GM19025 (cell line): ENCODE data around the gene RASGEF1B.
"Not testable (repeated sequence)": the region's sequence is repeated elsewhere in the genome, so short reads cannot be mapped to it uniquely, and the experiment has no call there.

ENCODE experiments used
- ATAC-seq: cut with Tn5 transposase; IDR thresholded peaks from one replicate; pipeline ENCODE4 v1.9.1; 2021; ENCODE audit warnings: mild to moderate bottlenecking, low read depth, moderate library complexity; ENCODE audit not compliant: unreplicated experiment

The RASGEF1B gene

DNA sequence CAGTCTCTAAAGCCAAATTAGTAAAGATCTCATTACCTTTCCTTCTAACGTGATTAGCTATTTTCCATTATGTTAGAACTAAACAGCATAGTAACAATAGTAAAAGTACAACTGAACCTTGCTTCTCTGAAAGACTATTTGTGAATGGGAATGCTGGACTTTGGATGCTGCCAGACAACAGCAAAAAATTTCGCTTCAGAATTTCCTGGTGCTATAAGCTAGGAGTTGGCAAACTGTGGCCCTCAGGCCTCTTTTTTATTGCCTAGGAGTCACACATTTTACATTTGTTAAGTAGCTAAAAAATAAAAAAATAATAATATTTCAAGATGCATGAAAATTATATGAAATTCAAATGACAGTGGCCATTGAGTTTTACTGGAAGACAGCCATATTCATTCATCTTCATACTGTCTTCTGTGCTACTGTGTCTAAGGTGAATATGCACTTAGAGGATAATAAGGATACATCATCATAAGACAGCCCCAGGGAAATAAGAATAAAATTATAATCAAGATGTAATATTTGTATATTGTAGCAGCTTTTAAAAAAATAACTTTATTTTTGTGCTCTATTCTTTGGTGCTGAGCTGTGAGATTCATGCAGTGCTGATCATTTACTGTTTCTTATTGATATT, 34.6 kb downstream of the RASGEF1B start:
- ATAC-seq = no peak

GRCh38 chr4:81436096-81436495, 35.6 kb downstream of the RASGEF1B start:
- no peak for ATAC-seq

DNA sequence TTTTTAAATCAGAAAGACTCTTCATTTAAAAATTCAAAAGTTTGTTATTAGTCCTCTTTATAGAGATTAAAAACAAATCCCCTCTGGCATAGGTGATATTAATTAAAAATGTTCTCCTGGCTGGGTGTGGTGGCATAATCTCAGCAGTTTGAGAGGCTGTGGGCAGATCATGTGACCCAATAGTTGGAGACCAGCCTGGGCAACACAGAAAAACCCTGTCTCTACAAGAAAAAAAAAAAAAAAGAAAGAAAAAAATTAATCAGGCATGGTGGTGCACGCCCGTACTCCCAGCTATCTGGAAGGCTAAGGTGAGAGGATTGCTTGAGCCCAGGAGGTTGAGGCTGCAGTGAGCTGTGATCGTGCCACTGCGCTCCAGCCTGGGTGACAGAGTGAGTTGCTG, 38.9 kb downstream of the RASGEF1B start:
- ATAC-seq = no peak

DNA sequence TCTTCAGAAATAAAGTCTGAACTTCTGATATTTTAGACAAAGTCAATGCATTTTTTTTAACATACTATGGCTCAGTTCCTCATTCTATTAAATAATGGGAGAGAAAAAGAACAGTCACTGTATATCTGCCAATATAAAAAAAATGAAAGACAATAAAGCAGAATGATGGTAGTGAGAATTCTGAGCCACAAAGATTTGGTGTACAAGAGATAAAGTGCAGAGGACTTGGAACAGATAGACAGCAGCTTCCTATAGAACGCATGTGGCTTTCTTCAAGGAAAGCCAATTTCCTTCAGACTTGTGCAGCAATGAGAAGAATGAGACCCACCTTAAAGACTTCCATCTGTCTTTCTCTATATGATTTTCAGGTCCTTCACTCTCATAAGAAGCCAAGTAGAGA, 39.7 kb downstream of the RASGEF1B start:
- ATAC-seq = no peak

DNA sequence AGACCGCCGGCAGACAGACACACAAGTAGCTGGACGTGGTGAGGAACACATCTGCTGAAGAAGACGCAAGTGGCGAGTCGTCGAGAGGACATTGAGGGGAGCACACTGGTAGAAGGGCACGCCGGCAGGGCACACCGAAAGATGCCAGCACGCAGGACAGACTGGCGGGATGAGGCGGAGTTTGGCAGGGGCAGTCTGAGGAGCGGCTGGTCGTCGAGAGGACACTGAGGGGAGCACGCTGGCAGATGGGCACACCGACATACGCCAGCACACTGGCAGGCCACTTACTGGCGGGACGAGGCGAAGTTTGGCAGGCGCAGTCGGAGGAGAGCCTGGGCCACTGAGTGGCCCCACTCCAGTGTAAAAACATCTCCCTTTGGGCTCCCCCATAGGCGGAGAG, 42.1 kb downstream of the RASGEF1B start:
- ATAC-seq = no peak

DNA sequence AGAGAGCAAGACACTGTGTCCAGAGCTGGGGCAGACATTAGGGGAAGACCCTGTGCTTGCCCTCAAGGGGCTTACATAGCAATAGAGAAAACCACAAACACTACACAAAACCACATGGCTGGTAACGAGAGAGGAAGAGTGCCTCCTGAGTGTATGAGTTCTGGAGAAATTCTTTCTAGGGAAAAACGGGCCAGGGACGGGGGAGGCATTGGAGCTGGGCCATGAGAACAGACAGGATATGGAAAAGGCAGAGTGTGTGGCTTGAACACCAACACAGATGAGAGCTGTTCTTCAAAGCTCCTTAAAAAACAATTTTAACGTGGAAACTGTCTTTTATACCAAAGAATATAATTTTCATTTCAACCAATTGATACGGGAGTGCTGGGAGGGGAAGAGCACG, 42.7 kb downstream of the RASGEF1B start:
- no peak for ATAC-seq

DNA sequence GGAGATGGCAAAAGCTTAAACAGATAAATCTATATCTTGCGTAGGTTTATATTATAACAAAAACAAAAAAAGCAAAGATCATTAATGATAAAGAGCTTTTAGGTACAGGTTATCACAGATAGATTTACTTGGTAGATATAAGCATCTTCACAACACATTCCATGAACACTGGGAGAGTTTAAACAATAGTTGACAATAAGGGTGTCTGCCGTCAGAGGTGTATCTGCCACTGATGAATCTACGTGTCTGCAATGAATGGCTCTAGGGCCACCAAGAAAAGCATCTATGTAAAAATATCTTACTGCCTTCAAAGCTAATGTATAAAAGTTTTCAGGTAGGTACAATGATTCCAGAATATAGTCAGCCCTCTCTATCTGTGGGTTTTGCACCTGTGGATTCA, 43.7 kb downstream of the RASGEF1B start:
- ATAC-seq = no peak

- no peak for ATAC-seq
Observed at GRCh38 chr4:81427344-81427821, 44.3 kb downstream of the RASGEF1B start.

- ATAC-seq = no peak
Observed at GRCh38 chr4:81426770-81427289, 44.9 kb downstream of the RASGEF1B start.

DNA sequence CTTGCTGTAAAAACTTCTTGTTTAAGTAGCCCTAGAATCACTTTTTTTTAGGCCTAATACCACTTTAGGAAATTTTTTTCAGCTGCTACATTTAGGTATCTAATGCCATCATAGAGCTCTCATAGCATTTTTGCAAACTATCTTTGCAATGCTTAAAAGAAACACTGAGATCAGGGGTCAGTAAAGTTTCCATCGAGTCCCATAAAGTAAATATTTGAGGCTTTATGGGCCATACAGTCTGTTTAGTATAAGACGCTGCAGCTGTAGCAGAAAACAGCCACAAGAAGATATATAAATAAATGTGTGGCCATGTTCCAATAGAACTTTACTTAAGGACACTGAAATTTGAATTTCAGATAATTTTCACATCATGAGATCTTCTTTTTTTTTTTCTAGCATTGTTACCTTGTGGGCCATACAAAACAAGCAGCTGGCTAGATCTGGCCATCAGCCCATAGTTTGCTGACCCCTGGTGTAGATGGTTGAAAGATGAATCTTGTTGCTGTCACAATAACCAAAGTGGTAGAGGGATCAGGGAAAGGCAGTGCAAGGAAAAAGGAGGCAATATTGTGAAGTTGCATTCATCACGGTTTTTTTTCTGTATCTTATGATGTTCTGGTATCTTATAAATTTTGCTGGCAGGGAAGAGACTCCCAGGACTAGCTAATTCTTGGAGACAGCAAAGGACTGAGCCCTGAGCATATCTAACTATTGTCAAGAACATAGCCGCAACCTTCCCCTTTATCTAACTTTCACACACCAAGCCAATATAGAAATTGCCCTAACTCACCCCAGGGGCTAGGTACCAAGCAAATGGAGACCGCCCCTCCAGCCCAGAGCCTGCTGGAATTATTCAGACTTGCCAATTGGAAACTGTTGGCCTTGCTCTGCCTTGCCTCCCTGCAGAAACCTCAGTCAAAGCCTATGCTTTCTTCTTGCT, 46.6 kb downstream of the RASGEF1B start:
- no peak for ATAC-seq

DNA sequence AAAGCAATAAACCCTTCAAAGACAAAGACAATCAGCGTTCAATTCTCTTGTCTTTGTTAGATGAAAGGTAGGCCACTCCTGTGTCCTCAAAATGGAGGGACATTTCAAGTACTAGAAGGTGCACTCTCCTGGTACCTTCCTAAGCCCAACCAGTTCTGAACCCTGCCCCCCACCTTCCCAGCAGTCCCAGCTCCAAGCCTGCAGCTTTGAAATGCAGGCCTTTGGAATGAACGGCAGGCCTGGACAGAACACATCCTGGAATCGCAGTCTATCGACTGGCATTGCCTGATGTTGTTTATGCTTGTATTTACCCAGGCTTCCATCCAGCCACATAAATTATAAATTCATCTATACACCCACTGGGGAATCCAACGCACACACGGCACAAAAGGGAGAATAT, 47.4 kb downstream of the RASGEF1B start:
- ATAC-seq = no peak

DNA sequence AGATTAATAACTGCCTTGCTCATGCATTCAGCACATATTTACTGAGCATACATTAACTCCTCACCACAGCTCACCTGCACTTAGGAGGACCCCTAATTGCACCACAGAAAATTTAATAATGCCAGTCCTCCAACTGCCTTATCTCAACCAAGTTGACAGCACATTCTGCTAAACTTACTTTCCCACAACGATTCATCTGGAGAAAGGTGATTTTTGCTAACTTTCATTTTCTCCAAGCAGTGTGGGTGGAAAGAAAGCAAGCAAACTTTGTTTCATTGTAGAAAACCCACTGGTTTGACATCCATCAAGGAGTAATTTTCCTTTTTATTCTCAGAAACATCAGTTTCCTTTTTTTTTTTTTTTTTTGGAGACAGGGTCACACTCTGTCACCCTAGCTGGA, 49.1 kb downstream of the RASGEF1B start:
- no peak for ATAC-seq

DNA sequence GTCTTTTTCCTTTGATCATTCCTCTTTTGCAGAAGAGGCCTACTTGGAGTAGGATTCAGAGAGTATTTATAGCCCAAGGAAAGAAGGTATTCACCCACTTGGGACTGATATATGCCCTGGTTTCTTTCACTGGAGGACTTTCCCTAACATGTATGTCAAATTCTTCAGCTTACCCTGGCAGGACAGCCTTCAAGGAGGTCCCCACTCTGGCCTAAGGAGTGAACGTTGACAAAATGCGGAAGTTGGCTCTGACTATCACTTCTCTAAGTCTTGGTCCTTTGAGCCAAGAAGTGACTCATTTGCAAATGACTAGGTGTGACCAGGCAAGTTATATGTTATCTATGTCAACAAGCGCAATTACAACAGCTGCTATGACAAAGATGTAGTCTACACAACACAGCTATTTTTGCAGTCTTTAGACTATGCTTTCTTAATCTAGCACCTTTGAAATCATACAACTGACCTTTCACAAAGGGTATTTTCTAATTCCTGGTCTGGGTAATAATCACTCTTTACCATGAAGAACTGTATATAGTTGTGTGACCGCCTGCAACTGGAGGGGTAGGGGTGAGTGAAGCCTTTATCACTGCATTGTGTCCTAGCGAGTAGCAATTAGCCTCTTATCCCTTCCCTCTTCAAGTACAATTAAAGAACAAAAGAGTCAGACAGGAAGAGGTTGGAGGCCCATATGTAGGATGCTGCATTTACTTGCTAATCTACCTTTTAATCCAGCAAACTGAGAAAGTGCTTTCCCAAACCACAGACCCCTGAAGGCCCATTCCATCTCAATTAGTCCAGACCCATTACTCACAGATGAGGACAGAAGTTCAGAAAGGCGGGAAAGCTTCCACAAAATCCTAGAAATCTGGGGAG, 50.1 kb downstream of the RASGEF1B start:
- peak; percentile 96 for ATAC-seq

DNA sequence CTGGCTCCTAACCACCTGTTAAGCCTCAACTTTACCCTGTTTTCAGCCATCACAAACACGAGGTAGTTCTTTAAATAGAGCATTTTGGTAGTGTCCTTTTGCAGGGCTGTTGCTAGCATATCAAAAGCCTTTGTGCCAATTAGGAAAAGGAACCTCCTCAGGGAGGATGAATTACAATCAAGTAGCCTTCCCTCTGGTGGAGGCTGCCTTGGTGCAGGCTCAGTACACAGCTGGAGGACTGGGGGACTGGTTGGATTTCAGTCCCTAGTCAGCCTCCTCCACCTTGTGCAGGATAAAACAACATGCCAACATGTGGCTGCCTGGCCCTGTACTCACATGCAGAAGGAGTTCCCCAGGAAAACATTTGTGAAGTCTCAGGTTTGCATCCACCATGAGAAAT, 53.1 kb downstream of the RASGEF1B start:
- no peak for ATAC-seq

GRCh38 chr4:81412946-81413495, 58.7 kb downstream of the RASGEF1B start:
- ATAC-seq = no peak

DNA sequence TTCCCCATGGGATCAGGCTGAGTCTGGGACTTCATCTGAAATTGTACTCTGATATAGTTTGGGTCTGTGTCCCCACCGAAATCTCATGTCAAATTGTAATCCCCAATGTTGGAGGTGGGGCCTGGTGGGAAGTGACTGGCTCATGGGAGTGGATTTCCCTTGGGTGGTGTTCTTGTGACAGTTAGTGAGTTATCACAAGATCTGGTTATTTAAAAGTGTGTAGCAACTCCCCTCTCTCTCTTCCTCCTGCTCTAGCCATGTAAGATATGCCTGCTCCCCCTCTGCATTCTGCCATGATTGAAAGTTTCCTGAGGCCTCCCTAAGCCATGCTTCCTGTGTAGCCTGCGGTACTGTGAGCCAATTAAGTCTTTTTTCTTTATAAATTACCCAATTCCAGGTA, 61.0 kb downstream of the RASGEF1B start:
- no peak for ATAC-seq

DNA sequence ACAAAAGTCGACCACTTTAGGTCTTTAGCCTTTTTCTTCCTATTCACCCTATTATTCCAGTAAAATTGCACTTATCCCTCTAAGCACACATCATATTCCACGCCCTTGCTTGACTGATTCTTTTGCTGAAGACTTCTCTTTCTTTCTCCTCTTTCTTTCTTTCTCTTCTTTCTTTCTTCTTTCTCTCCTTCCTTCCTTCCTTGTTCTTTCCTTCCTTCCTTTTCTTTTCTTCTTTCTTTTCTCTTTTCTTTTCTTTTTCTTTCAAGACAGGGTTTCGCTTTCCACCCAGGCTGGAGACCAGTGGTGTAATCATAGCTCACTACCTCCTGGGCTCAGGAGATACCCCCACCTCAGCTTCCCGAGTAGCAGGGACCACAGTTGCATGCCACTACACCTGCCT, 61.9 kb downstream of the RASGEF1B start:
- no peak for ATAC-seq

GRCh38 chr4:81408341-81408740, 63.4 kb downstream of the RASGEF1B start:
- ATAC-seq = no peak

GRCh38 chr4:81407726-81408125, 64.0 kb downstream of the RASGEF1B start:
- no peak for ATAC-seq

DNA sequence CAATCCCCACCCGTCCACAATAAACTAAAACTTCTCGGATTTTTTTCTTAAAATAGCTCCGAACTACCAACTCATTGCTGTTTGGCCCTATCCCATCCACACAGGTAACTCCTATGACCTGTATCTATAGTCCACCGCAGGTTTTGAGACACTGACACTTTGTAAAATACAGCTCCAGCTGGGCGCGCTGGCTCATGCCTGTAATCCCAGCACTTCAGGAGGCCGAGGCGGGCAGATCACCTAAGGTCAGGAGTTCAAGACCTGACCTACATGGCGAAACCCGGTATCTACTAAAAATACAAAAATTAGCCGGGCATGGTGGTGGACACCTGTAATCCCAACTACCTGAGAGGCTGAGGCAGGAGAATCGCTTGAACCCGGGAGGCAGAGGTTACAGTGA, 65.2 kb downstream of the RASGEF1B start:
- not testable (repeated sequence) for ATAC-seq
